ENCODE results near the gene PNPLA3.

PNPLA3 gene

GRCh38 chr22:43923631-43924464 lies at the start of gene PNPLA3:
Gene PNPLA3 (plus strand): TSS chr22:43923805. CDS start chr22:43923912, 107 bp downstream.
- H3K4me1 ChIP-seq (ENCODE audit: insufficient read depth, low read length): peaks cover 12% of the 10 kb centered on the region; the same call in 1 of the 2 replicates
- peak within 1 kb of the TSS; percentile 82; the same call in 1 of the 2 replicates for H3K9ac ChIP-seq (ENCODE audit: low read depth, low read length)
- H3K36me3 ChIP-seq (ENCODE audit: insufficient read depth, low read depth, low read length): peaks cover 23% of the 10 kb centered on the region
- peak within 1 kb of the TSS; percentile 57 for H3K27ac ChIP-seq (ENCODE audit: low read length)
- H3K9me3 ChIP-seq (ENCODE audit: insufficient read depth, low read depth, low read length): no peaks in the 10 kb centered on the region
- H3K4me3 ChIP-seq (ENCODE audit: low read length): peak within 1 kb of the TSS; percentile 81
- H3K27me3 ChIP-seq (ENCODE audit: insufficient read depth, low read length): no peaks in the 10 kb centered on the region

GRCh38 chr22:43876866-43877509 lies 46.6 kb upstream of the PNPLA3 start:
- Histone ChIP-seq H3K9me3 (ENCODE audit: insufficient read depth, low read depth, low read length) (peaks cover 4% of the 10 kb centered on the region; the same call in 1 of the 2 replicates), H3K36me3 (ENCODE audit: insufficient read depth, low read depth, low read length) (no peaks in the 10 kb centered on the region), H3K9ac (ENCODE audit: low read depth, low read length) (no peak overlapping the region), H3K4me1 (ENCODE audit: insufficient read depth, low read length) (no peaks in the 10 kb centered on the region), H3K4me3 (ENCODE audit: low read length) (no peak overlapping the region), H3K27ac (ENCODE audit: low read length) (no peak overlapping the region), H3K27me3 (ENCODE audit: insufficient read depth, low read length) (no peaks in the 10 kb centered on the region)

- no peaks in the 10 kb centered on the region for H3K36me3 ChIP-seq (ENCODE audit: insufficient read depth, low read depth, low read length)
- no peak overlapping the region for H3K4me3 ChIP-seq (ENCODE audit: low read length)
- no peak overlapping the region for H3K27ac ChIP-seq (ENCODE audit: low read length)
- no peak overlapping the region for H3K9ac ChIP-seq (ENCODE audit: low read depth, low read length)
- no peaks in the 10 kb centered on the region for H3K4me1 ChIP-seq (ENCODE audit: insufficient read depth, low read length)
- no peaks in the 10 kb centered on the region for H3K9me3 ChIP-seq (ENCODE audit: insufficient read depth, low read depth, low read length)
- H3K27me3 ChIP-seq (ENCODE audit: insufficient read depth, low read length): no peaks in the 10 kb centered on the region
Measured at GRCh38 chr22:43878079-43878795, 45.4 kb upstream of the PNPLA3 start.

- no peak overlapping the region for H3K9ac ChIP-seq (ENCODE audit: low read depth, low read length)
- no peaks in the 10 kb centered on the region for H3K27me3 ChIP-seq (ENCODE audit: insufficient read depth, low read length)
- H3K9me3 ChIP-seq (ENCODE audit: insufficient read depth, low read depth, low read length): no peaks in the 10 kb centered on the region
- H3K36me3 ChIP-seq (ENCODE audit: insufficient read depth, low read depth, low read length): no peaks in the 10 kb centered on the region
- H3K4me3 ChIP-seq (ENCODE audit: low read length): no peak overlapping the region
- no peaks in the 10 kb centered on the region for H3K4me1 ChIP-seq (ENCODE audit: insufficient read depth, low read length)
- H3K27ac ChIP-seq (ENCODE audit: low read length): no peak overlapping the region
Measured at GRCh38 chr22:43878831-43879550, 44.6 kb upstream of the PNPLA3 start.

GRCh38 chr22:43879901-43880540 lies 43.6 kb upstream of the PNPLA3 start:
- Histone ChIP-seq H3K27ac (ENCODE audit: low read length) (no peak overlapping the region), H3K9ac (ENCODE audit: low read depth, low read length) (no peak overlapping the region), H3K4me1 (ENCODE audit: insufficient read depth, low read length) (no peaks in the 10 kb centered on the region), H3K27me3 (ENCODE audit: insufficient read depth, low read length) (no peaks in the 10 kb centered on the region), H3K4me3 (ENCODE audit: low read length) (no peak overlapping the region), H3K9me3 (ENCODE audit: insufficient read depth, low read depth, low read length) (no peaks in the 10 kb centered on the region), H3K36me3 (ENCODE audit: insufficient read depth, low read depth, low read length) (no peaks in the 10 kb centered on the region)

GRCh38 chr22:43880541-43880991 lies 43.0 kb upstream of the PNPLA3 start:
- Histone ChIP-seq H3K4me3 (ENCODE audit: low read length) (no peak overlapping the region), H3K27me3 (ENCODE audit: insufficient read depth, low read length) (no peaks in the 10 kb centered on the region), H3K4me1 (ENCODE audit: insufficient read depth, low read length) (no peaks in the 10 kb centered on the region), H3K36me3 (ENCODE audit: insufficient read depth, low read depth, low read length) (peaks cover 2% of the 10 kb centered on the region; the same call in 1 of the 2 replicates), H3K9me3 (ENCODE audit: insufficient read depth, low read depth, low read length) (no peaks in the 10 kb centered on the region), H3K9ac (ENCODE audit: low read depth, low read length) (no peak overlapping the region), H3K27ac (ENCODE audit: low read length) (no peak overlapping the region)

- no peak overlapping the region for H3K4me3 ChIP-seq (ENCODE audit: low read length)
- H3K36me3 ChIP-seq (ENCODE audit: insufficient read depth, low read depth, low read length): peaks cover 7% of the 10 kb centered on the region; the same call in 1 of the 2 replicates
- H3K27ac ChIP-seq (ENCODE audit: low read length): no peak overlapping the region
Measured at GRCh38 chr22:43881091-43882061, 42.2 kb upstream of the PNPLA3 start.

GRCh38 chr22:43882122-43882767 lies 41.4 kb upstream of the PNPLA3 start:
- Histone ChIP-seq H3K9me3 (ENCODE audit: insufficient read depth, low read depth, low read length) (no peaks in the 10 kb centered on the region), H3K27me3 (ENCODE audit: insufficient read depth, low read length) (no peaks in the 10 kb centered on the region), H3K36me3 (ENCODE audit: insufficient read depth, low read depth, low read length) (peaks cover 7% of the 10 kb centered on the region; the same call in 1 of the 2 replicates), H3K27ac (ENCODE audit: low read length) (no peak overlapping the region), H3K4me1 (ENCODE audit: insufficient read depth, low read length) (no peaks in the 10 kb centered on the region), H3K4me3 (ENCODE audit: low read length) (no peak overlapping the region), H3K9ac (ENCODE audit: low read depth, low read length) (no peak overlapping the region)

More at GRCh38 chr22:43881091-43882061, 42.2 kb upstream of the PNPLA3 start:
- no peak overlapping the region for H3K9ac ChIP-seq (ENCODE audit: low read depth, low read length)
- no peaks in the 10 kb centered on the region for H3K27me3 ChIP-seq (ENCODE audit: insufficient read depth, low read length)
- H3K9me3 ChIP-seq (ENCODE audit: insufficient read depth, low read depth, low read length): no peaks in the 10 kb centered on the region
- no peaks in the 10 kb centered on the region for H3K4me1 ChIP-seq (ENCODE audit: insufficient read depth, low read length)

GRCh38 chr22:43883012-43883661 lies 40.5 kb upstream of the PNPLA3 start:
- H3K9ac ChIP-seq (ENCODE audit: low read depth, low read length): no peak overlapping the region
- peaks cover 7% of the 10 kb centered on the region; the same call in 1 of the 2 replicates for H3K36me3 ChIP-seq (ENCODE audit: insufficient read depth, low read depth, low read length)
- H3K4me1 ChIP-seq (ENCODE audit: insufficient read depth, low read length): no peaks in the 10 kb centered on the region
- H3K9me3 ChIP-seq (ENCODE audit: insufficient read depth, low read depth, low read length): no peaks in the 10 kb centered on the region
- H3K4me3 ChIP-seq (ENCODE audit: low read length): no peak overlapping the region
- no peaks in the 10 kb centered on the region for H3K27me3 ChIP-seq (ENCODE audit: insufficient read depth, low read length)
- H3K27ac ChIP-seq (ENCODE audit: low read length): no peak overlapping the region
